Measurements from ENCODE around the gene EIF4G3. TPM values are rescaled to one million over a fixed set of nuclear protein-coding genes. Genes with fewer than 3 reads are reported as not detected.

EIF4G3 gene
- total and polyA plus RNA-seq, 9 of the 15 experiments (the other 6 are each of a cell fraction or from before 2014, with no cell fraction given) = 6.7 to 40.5 (median 32.1) TPM

DNA sequence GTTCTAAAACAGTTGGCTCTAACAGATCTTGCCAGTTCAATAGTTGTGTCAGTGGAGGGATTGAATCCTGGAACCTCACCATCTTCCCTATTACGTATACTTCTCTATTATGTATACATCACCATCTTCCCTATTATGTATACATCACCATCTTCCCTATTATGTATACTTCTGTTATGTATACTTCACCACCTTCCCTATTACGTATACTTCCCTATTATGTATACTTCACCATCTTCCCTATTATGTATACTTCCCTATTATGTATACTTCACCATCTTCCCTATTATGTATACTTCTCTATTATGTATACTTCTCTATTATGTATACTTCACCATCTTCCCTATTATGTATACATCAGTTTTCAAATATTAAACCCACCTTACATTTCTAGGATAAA, 355.2 kb downstream of the EIF4G3 start:
- TF ChIP-seq ZBTB8A (IDR thresholded peaks at IDR 0.05; ENCODE audit: partially characterized antibody) = no peak
- TF ChIP-seq KDM4B (IDR thresholded peaks at IDR 0.05; ENCODE audit: borderline replicate concordance in 2 of 2, low read depth in 1 of 2) = no peak
- TF ChIP-seq PHB2 (IDR thresholded peaks at IDR 0.05; ENCODE audit: low read depth) = no peak
- TF ChIP-seq ARID1B (IDR thresholded peaks at IDR 0.05) = no peak
- TF ChIP-seq RBM14 (IDR thresholded peaks at IDR 0.05; ENCODE audit: borderline replicate concordance, insufficient read depth, low read depth, low read length) = no peak
- TF ChIP-seq NFE2L1 (tag; IDR thresholded peaks at IDR 0.05; ENCODE audit: borderline replicate concordance, low read depth) = no peak
- TF ChIP-seq POLR2G (IDR thresholded peaks at IDR 0.05; ENCODE audit: low read depth, low read length) = no peak
- no peak for TF ChIP-seq SMAD3 (CRISPR knock-in tag; conservative IDR thresholded peaks at IDR 0.05)
- TF ChIP-seq, protein P1, sequence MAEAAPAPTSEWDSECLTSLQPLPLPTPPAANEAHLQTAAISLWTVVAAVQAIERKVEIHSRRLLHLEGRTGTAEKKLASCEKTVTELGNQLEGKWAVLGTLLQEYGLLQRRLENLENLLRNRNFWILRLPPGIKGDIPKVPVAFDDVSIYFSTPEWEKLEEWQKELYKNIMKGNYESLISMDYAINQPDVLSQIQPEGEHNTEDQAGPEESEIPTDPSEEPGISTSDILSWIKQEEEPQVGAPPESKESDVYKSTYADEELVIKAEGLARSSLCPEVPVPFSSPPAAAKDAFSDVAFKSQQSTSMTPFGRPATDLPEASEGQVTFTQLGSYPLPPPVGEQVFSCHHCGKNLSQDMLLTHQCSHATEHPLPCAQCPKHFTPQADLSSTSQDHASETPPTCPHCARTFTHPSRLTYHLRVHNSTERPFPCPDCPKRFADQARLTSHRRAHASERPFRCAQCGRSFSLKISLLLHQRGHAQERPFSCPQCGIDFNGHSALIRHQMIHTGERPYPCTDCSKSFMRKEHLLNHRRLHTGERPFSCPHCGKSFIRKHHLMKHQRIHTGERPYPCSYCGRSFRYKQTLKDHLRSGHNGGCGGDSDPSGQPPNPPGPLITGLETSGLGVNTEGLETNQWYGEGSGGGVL (CRISPR knock-in tag; IDR thresholded peaks at IDR 0.05) = no peak
- TF ChIP-seq, protein P2, sequence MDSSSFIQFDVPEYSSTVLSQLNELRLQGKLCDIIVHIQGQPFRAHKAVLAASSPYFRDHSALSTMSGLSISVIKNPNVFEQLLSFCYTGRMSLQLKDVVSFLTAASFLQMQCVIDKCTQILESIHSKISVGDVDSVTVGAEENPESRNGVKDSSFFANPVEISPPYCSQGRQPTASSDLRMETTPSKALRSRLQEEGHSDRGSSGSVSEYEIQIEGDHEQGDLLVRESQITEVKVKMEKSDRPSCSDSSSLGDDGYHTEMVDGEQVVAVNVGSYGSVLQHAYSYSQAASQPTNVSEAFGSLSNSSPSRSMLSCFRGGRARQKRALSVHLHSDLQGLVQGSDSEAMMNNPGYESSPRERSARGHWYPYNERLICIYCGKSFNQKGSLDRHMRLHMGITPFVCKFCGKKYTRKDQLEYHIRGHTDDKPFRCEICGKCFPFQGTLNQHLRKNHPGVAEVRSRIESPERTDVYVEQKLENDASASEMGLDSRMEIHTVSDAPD (CRISPR knock-in tag; IDR thresholded peaks at IDR 0.05) = no peak
- no peak for TF ChIP-seq CBX1 (IDR thresholded peaks at IDR 0.05; ENCODE audit: low read depth)
- no peak for TF ChIP-seq POLR3A (IDR thresholded peaks at IDR 0.05; ENCODE audit: borderline replicate concordance, extremely low read depth, insufficient read depth, insufficient read length)
- no peak for TF ChIP-seq NR2F6 (CRISPR knock-in tag; IDR thresholded peaks at IDR 0.05)
- TF ChIP-seq NUFIP1 (IDR thresholded peaks at IDR 0.05; ENCODE audit: partially characterized antibody) = no peak
- no peak for TF ChIP-seq MBD2 (IDR thresholded peaks at IDR 0.05; ENCODE audit: borderline replicate concordance, low read depth)
- H3K4me3 ChIP-seq = no peak overlapping the region
- no peaks in the 10 kb centered on the region for H3K9me3 ChIP-seq (replicated peaks; ENCODE audit: control insufficient read depth, insufficient read depth, low read depth, low read length)
- BruUV-seq (replicated peaks) = no TSS peak
- H3K9ac ChIP-seq (ENCODE audit: insufficient read depth in 1 of 2, low read depth in 2 of 2, low read length in 2 of 2) = no peak overlapping the region
- peaks cover 15% of the 10 kb centered on the region; the same call in 1 of the 3 replicates for H3K36me3 ChIP-seq (ENCODE audit: control insufficient read depth, insufficient read depth, low read length)
- H3K9me1 ChIP-seq (ENCODE audit: control insufficient read depth, insufficient read depth, low read length) = no peaks in the 10 kb centered on the region
- H3K27me3 ChIP-seq (ENCODE audit: control insufficient read depth in 2 of 2, insufficient read depth in 2 of 2, low read length in 2 of 2) = no peaks in the 10 kb centered on the region
- H3K79me2 ChIP-seq (ENCODE audit: control insufficient read depth, insufficient read depth, low read length) = no peaks in the 10 kb centered on the region
- ChIA-PET CTCF (ENCODE audit: low intra/inter-chr PET ratio) (no interaction called here), POLR2A (no interaction called here)
- H4K20me1 ChIP-seq (replicated peaks; ENCODE audit: control insufficient read depth, insufficient read depth, low read length) = no peaks in the 10 kb centered on the region
- H3K4me1 ChIP-seq (replicated peaks in 1 of 2; ENCODE audit: control insufficient read depth in 2 of 2, insufficient read depth in 2 of 2, low read length in 2 of 2) = peaks cover 0 to 5% of the 10 kb centered on the region in 2 experiments; a peak in 2 of 5 replicates
- 38% methylated on average over 2 of the region's 2 CpGs for WGBS (ENCODE audit: insufficient coverage, low coverage, missing lambda C conversion rate)
- no peak for FAIRE-seq
- no peak overlapping the region for H3K4me2 ChIP-seq (ENCODE audit: insufficient read depth, low read length)
- intact Hi-C loops (cut with micrococcal nuclease) = no loop called here
- in situ Hi-C loops (cut with MboI) = no loop called here
- no peak overlapping the region for H3K27ac ChIP-seq (ENCODE audit: extremely low read depth, low read depth, low read length)
- DNase-seq (ENCODE audit: extremely low read depth in 1 of 4, low spot score in 3 of 4) = no peak
- ATAC-seq = no peak
- no peak overlapping the region for H2AFZ ChIP-seq (ENCODE audit: low read depth, low read length)

All from K562 (cell line).